A549 (cell line): ENCODE results near the gene PPP2R2C. TPM values are rescaled to one million over a fixed set of nuclear protein-coding genes. Genes with fewer than 3 reads are reported as not detected.

ENCODE experiments used
- ATAC-seq, 2 experiments: fragments of 200-7000 bp in 1 of 2; fragments of >200 bp in 1 of 2; cut with Nextera tagmentation in 1 of 2; cut with Tn5 transposase in 1 of 2; 3 replicates each; pipeline versions ENCODE4 v1.8.0 to v1.9.1; 2018 to 2020; ENCODE audit warnings: mild to moderate bottlenecking in 1 of 2, moderate library complexity in 1 of 2
- CTCF ChIA-PET: fragments of 300-600 bp; sonication (Branson Sonifier 250); formaldehyde crosslinking; extraction: SDS; loops from one replicate; lab custom pipeline; 2021; ENCODE audit warnings: antibody characterized with exemption, inconsistent platforms; lab: Yijun Ruan, JAX
- POLR2A ChIA-PET: fragments of 350-600 bp; formaldehyde crosslinking; extraction: SDS; loops from one replicate; lab custom pipeline; 2021; ENCODE audit warnings: antibody characterized with exemption, inconsistent platforms; lab: Yijun Ruan, JAX
- DNase-seq, 2 experiments: peaks; one replicate each; pipeline versions ENCODE4 v3.0.0 to v3.0.0-alpha.2; 2011 to 2016; ENCODE audit warnings: low read depth in 1 of 2, low spot score in 1 of 2
- FAIRE-seq: peaks from 2 replicates; lab custom pipeline; 2011; peaks lifted over from hg19 to GRCh38; lab: Jason Lieb, UNC
- H3K27ac ChIP-seq, 2 experiments: fragments of >200 bp; sonication (Bioruptor Twin); formaldehyde crosslinking; 3 replicates each; pipeline ENCODE4 v1.5.1; 2016 to 2017
- H3K4me1 ChIP-seq: fragments of >200 bp; sonication (Bioruptor Twin); formaldehyde crosslinking; 3 replicates; pipeline ENCODE4 v1.6.1; 2016
- H3K4me2 ChIP-seq: fragments of >200 bp; sonication (Bioruptor Twin); formaldehyde crosslinking; 3 replicates; pipeline ENCODE4 v1.6.1; 2016
- H3K4me3 ChIP-seq: fragments of >200 bp; sonication (Bioruptor Twin); formaldehyde crosslinking; 3 replicates; pipeline ENCODE4 v1.5.1; 2016
- H3K9me3 ChIP-seq: fragments of >200 bp; sonication (Bioruptor Twin); formaldehyde crosslinking; 3 replicates; pipeline ENCODE4 v1.6.1; 2016
- CBX8 ChIP-seq: fragments of 200-600 bp; sonication (generic); IDR thresholded peaks from 2 replicates; pipeline ENCODE4 v1.6.1; 2016
- CHD4 ChIP-seq: fragments of 200-600 bp; sonication (generic); IDR thresholded peaks from 2 replicates; pipeline ENCODE4 v1.6.1; 2016; ENCODE audit warnings: antibody characterized with exemption, mild to moderate bottlenecking, borderline replicate concordance
- EHF ChIP-seq: fragments of 250-450 bp; sonication (Bioruptor Pico); IDR thresholded peaks from 2 replicates; pipeline ENCODE4 v1.5.0; 2020; ENCODE audit warnings: mild to moderate bottlenecking
- EHMT2 ChIP-seq: fragments of 200-600 bp; sonication (generic); IDR thresholded peaks from 2 replicates; pipeline ENCODE4 v1.6.1; 2016; ENCODE audit warnings: antibody characterized with exemption, low read depth, mild to moderate bottlenecking, moderate library complexity
- EP300 ChIP-seq, 2 experiments: fragments of >200 bp; sonication (Bioruptor Twin); formaldehyde crosslinking; IDR thresholded peaks; 2 replicates in 1 of 2; 3 replicates in 1 of 2; pipeline ENCODE4 v1.6.1; 2016 to 2017
- FOSL2 ChIP-seq, 2 experiments: fragments of 450-650 bp in 1 of 2; fragments of >200 bp in 1 of 2; sonication (Bioruptor Twin) in 1 of 2; formaldehyde crosslinking; IDR thresholded peaks; 2 replicates each; pipeline versions ENCODE4 v1.5.0 to v1.6.1; 2016 to 2020; ENCODE audit warnings: mild to moderate bottlenecking in 1 of 2, moderate library complexity in 1 of 2
- HOXA7 ChIP-seq: fragments of 250-450 bp; sonication (Bioruptor Pico); IDR thresholded peaks from 2 replicates; pipeline ENCODE4 v1.5.0; 2020; ENCODE audit warnings: mild to moderate bottlenecking, moderate library complexity
- HOXB13 ChIP-seq: fragments of 250-450 bp; sonication (Bioruptor Pico); IDR thresholded peaks from 2 replicates; pipeline ENCODE4 v1.5.0; 2020; ENCODE audit warnings: low read depth, mild to moderate bottlenecking, moderate library complexity
- KDM1A ChIP-seq: fragments of 200-600 bp; sonication (generic); IDR thresholded peaks from 2 replicates; pipeline ENCODE4 v1.6.1; 2016; ENCODE audit warnings: low read depth, mild to moderate bottlenecking
- KDM5A ChIP-seq: fragments of 200-600 bp; sonication (generic); IDR thresholded peaks from 2 replicates; pipeline ENCODE4 v1.6.1; 2016; ENCODE audit warnings: antibody characterized with exemption, mild to moderate bottlenecking
- MAFK ChIP-seq: fragments of 450-650 bp; IDR thresholded peaks from 2 replicates; pipeline ENCODE4 v1.6.1; 2014; ENCODE audit not compliant: partially characterized antibody
- NPAS2 ChIP-seq: fragments of 250-450 bp; sonication (Bioruptor Pico); IDR thresholded peaks from 2 replicates; pipeline ENCODE4 v1.8.0; 2022; ENCODE audit warnings: mild to moderate bottlenecking, moderate library complexity, borderline replicate concordance
- RAD21 ChIP-seq, 2 experiments: fragments of >200 bp in 1 of 2; sonication (Bioruptor Twin) in 1 of 2; formaldehyde crosslinking in 1 of 2; IDR thresholded peaks in 1 of 2; conservative IDR thresholded peaks in 1 of 2; 2 replicates in 1 of 2; 3 replicates in 1 of 2; pipeline ENCODE4 v1.6.1; 2012 to 2018; ENCODE audit warnings: inconsistent platforms in 1 of 2
- RCOR1 ChIP-seq: fragments of 150-350 bp; IDR thresholded peaks from 2 replicates; pipeline ENCODE4 v1.6.1; 2014; ENCODE audit warnings: antibody characterized with exemption, low read length, low read depth
- RFX5 ChIP-seq: fragments of 450-650 bp; IDR thresholded peaks from 2 replicates; pipeline ENCODE4 v1.7.1; 2014; ENCODE audit warnings: antibody characterized with exemption, mild to moderate bottlenecking, moderate library complexity
- TFCP2L1 ChIP-seq: fragments of 250-450 bp; sonication (Bioruptor Pico); IDR thresholded peaks from 2 replicates; pipeline ENCODE4 v1.5.0; 2021; ENCODE audit warnings: mild to moderate bottlenecking
- TP53 ChIP-seq: fragments of 250-450 bp; sonication (Bioruptor Pico); IDR thresholded peaks from 2 replicates; pipeline ENCODE4 v1.5.0; 2021; ENCODE audit warnings: mild to moderate bottlenecking, moderate library complexity
- ZNF302 ChIP-seq: fragments of 250-450 bp; sonication (Bioruptor Pico); IDR thresholded peaks from 2 replicates; pipeline ENCODE4 v1.9.0; 2021; ENCODE audit warnings: inconsistent platforms, mild to moderate bottlenecking, moderate library complexity
- ZSCAN20 ChIP-seq: fragments of 250-450 bp; sonication (Bioruptor Pico); IDR thresholded peaks from 2 replicates; pipeline ENCODE4 v1.8.0; 2022; ENCODE audit warnings: mild to moderate bottlenecking, moderate library complexity
- WGBS: methylation state at CpG from one replicate; pipeline ENCODE4 v1.1.6; 2017; ENCODE audit errors: missing lambda C conversion rate; 5-methylcytosine and 5-hydroxymethylcytosine counted together
- polyA plus RNA-seq, 4 experiments: library from polyadenylated mRNA; depleted of rRNA in 3 of 4; stranded (reverse); fragments of >200 nt; fragmentation: RNase III in 1 of 4; extraction: RNeasy Plus Mini Kit Qiagen cat#74134 plus additional on column Dnase treatment in 1 of 4; gene quantifications; 2 replicates in 3 of 4; 3 replicates in 1 of 4; pipeline ENCODE4 v1.2.3, GENCODE V29; 2011 to 2017
- TF ChIP-seq, protein P1 (sequence below): fragments of 250-450 bp; sonication (Bioruptor Pico); IDR thresholded peaks from 2 replicates; pipeline ENCODE4 v1.5.0; 2020; ENCODE audit warnings: low read depth, mild to moderate bottlenecking, moderate library complexity
- TF ChIP-seq, protein P2 (sequence below): fragments of >200 bp; sonication (Bioruptor Twin); formaldehyde crosslinking; IDR thresholded peaks from 3 replicates; pipeline ENCODE4 v1.5.1; 2016
- TF ChIP-seq, protein P3 (sequence below): fragments of 250-450 bp; sonication (Bioruptor Pico); IDR thresholded peaks from 2 replicates; pipeline ENCODE4 v1.5.0; 2021; ENCODE audit warnings: mild to moderate bottlenecking, moderate library complexity, borderline replicate concordance
- TF ChIP-seq, protein P4 (sequence below): IDR thresholded peaks from 2 replicates; pipeline ENCODE4 v1.6.1; 2012
- TF ChIP-seq, protein P5 (sequence below): fragments of >200 bp; sonication (Bioruptor Twin); formaldehyde crosslinking; IDR thresholded peaks from 2 replicates; pipeline ENCODE4 v1.6.1; 2016

Gene PPP2R2C
- polyA plus RNA-seq, 2 of the 4 experiments (the other 2 are of a cell fraction) = 23.9 to 29.4 TPM

DNA sequence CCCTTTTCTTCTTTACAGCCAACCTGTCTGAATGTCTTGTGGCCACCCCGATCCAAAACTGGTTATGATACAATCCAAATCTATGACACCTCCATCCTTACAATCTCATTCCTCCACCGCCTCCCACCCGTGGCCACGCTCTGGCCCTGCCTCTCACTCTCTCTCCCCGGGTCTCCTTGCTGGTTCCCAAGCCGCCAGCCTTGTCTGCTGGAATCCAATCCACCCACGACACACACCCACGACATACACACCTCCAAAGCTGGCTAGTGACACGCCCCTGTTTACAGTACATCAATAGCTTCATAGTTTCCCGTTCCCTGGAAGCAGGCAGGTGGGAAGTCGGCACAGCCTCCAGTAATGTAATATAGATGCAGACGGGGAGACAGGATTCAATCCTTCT is 103.8 kb downstream of the PPP2R2C start:
- no peak overlapping the region for H3K27ac ChIP-seq
- H3K4me2 ChIP-seq = no peak overlapping the region
- ChIA-PET POLR2A (no interaction called here), CTCF (no interaction called here)
- no peak for TF ChIP-seq KDM1A
- no peak for TF ChIP-seq RFX5
- TF ChIP-seq HOXA7 (CRISPR knock-in tag) = no peak
- no peak for TF ChIP-seq KDM5A
- no peak for TF ChIP-seq HOXB13
- TF ChIP-seq FOSL2 (IDR thresholded peaks at IDR 0.05) = no peak
- TF ChIP-seq FOSL2 (CRISPR knock-in tag; IDR thresholded peaks at IDR 0.05) = no peak
- TF ChIP-seq, protein P1, sequence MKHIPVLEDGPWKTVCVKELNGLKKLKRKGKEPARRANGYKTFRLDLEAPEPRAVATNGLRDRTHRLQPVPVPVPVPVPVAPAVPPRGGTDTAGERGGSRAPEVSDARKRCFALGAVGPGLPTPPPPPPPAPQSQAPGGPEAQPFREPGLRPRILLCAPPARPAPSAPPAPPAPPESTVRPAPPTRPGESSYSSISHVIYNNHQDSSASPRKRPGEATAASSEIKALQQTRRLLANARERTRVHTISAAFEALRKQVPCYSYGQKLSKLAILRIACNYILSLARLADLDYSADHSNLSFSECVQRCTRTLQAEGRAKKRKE (CRISPR knock-in tag) = no peak
- no peak for TF ChIP-seq RAD21 (conservative IDR thresholded peaks at IDR 0.05 in 1 of 2, IDR thresholded peaks at IDR 0.05 in 1 of 2)
- TF ChIP-seq, protein P2, sequence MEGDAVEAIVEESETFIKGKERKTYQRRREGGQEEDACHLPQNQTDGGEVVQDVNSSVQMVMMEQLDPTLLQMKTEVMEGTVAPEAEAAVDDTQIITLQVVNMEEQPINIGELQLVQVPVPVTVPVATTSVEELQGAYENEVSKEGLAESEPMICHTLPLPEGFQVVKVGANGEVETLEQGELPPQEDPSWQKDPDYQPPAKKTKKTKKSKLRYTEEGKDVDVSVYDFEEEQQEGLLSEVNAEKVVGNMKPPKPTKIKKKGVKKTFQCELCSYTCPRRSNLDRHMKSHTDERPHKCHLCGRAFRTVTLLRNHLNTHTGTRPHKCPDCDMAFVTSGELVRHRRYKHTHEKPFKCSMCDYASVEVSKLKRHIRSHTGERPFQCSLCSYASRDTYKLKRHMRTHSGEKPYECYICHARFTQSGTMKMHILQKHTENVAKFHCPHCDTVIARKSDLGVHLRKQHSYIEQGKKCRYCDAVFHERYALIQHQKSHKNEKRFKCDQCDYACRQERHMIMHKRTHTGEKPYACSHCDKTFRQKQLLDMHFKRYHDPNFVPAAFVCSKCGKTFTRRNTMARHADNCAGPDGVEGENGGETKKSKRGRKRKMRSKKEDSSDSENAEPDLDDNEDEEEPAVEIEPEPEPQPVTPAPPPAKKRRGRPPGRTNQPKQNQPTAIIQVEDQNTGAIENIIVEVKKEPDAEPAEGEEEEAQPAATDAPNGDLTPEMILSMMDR = no peak
- TF ChIP-seq ZSCAN20 (CRISPR knock-in tag) = no peak
- no peak for TF ChIP-seq CBX8
- no peak for TF ChIP-seq EP300 (IDR thresholded peaks at IDR 0.05)
- TF ChIP-seq TFCP2L1 = no peak
- TF ChIP-seq, protein P3, sequence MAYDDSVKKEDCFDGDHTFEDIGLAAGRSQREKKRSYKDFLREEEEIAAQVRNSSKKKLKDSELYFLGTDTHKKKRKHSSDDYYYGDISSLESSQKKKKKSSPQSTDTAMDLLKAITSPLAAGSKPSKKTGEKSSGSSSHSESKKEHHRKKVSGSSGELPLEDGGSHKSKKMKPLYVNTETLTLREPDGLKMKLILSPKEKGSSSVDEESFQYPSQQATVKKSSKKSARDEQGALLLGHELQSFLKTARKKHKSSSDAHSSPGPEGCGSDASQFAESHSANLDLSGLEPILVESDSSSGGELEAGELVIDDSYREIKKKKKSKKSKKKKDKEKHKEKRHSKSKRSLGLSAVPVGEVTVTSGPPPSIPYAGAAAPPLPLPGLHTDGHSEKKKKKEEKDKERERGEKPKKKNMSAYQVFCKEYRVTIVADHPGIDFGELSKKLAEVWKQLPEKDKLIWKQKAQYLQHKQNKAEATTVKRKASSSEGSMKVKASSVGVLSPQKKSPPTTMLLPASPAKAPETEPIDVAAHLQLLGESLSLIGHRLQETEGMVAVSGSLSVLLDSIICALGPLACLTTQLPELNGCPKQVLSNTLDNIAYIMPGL (CRISPR knock-in tag) = no peak
- TF ChIP-seq MAFK = no peak
- TF ChIP-seq, protein P4, sequence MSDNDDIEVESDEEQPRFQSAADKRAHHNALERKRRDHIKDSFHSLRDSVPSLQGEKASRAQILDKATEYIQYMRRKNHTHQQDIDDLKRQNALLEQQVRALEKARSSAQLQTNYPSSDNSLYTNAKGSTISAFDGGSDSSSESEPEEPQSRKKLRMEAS = no peak
- no peak for TF ChIP-seq EHMT2
- WGBS = 83% methylated on average over 12 of the region's 12 CpGs
- H3K9me3 ChIP-seq = no peaks in the 10 kb centered on the region
- FAIRE-seq (no peak), DNase-seq (no peak), ATAC-seq (no peak)
- H3K4me3 ChIP-seq = no peak overlapping the region
- H3K4me1 ChIP-seq = no peaks in the 10 kb centered on the region

DNA sequence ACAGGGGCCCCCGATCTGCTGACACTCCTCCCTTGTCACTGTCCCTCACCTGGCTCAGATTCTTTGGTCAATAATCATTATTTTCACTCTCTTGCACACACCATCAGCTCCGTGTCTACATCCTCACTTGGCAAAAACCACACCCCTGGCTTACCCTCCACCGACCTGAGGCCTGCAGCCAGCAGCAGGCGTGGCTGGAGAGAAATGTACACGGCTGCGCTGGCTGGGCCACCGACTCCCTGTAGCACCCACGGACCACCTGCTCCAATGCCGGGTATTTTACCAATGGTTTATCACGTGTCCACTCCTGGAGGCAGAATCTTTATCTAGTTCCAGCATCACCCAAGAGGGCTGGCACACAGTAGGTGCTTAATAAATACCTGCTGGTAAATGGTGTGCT is 104.3 kb downstream of the PPP2R2C start:
- no peak for TF ChIP-seq EHMT2
- no peak for TF ChIP-seq TP53 (CRISPR knock-in tag)
- no peak for TF ChIP-seq CBX8
- no peak for TF ChIP-seq RCOR1
- no peak for TF ChIP-seq ZSCAN20 (CRISPR knock-in tag)
- TF ChIP-seq ZNF302 (CRISPR knock-in tag) = no peak
- TF ChIP-seq CHD4 = no peak
- no peak for TF ChIP-seq KDM5A
- TF ChIP-seq RFX5 = no peak
- no peak for TF ChIP-seq EHF
- TF ChIP-seq, protein P5, sequence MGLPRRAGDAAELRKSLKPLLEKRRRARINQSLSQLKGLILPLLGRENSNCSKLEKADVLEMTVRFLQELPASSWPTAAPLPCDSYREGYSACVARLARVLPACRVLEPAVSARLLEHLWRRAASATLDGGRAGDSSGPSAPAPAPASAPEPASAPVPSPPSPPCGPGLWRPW = no peak
- TF ChIP-seq NPAS2 (CRISPR knock-in tag) = no peak
- WGBS = 97% methylated on average over 8 of the region's 10 CpGs
- FAIRE-seq = no peak
- POLR2A ChIA-PET = no interaction called here
- CTCF ChIA-PET = no interaction called here
- Histone ChIP-seq H3K4me1 (no peaks in the 10 kb centered on the region), H3K9me3 (no peaks in the 10 kb centered on the region), H3K27ac (no peak overlapping the region), H3K4me3 (no peak overlapping the region), H3K4me2 (no peak overlapping the region)
- no peak for DNase-seq
- no peak for ATAC-seq
